H7 (cell line): ENCODE measurements around the gene MTCH2. TPM values are rescaled to one million over a fixed set of nuclear protein-coding genes. Genes with fewer than 3 reads are reported as not detected.
A peak's percentile ranks its signal among the peaks of the same experiment; 100 is the strongest.
"Not testable (repeated sequence)": the region's sequence is repeated elsewhere in the genome, so short reads cannot be mapped to it uniquely, and the experiment has no call there.

Source experiments
- DNase-seq: peaks from one replicate; pipeline ENCODE4 v3.0.0; 2012
- H3K27me3 ChIP-seq: 2 replicates; pipeline ENCODE4 v1.6.0; 2011; ENCODE audit warnings: mild to moderate bottlenecking, low read length; ENCODE audit not compliant: control insufficient read depth, insufficient read depth
- H3K36me3 ChIP-seq: replicated peaks from 2 replicates; pipeline ENCODE4 v1.5.1; 2011; ENCODE audit warnings: low read length; ENCODE audit not compliant: control insufficient read depth, insufficient read depth
- H3K4me3 ChIP-seq: 2 replicates; pipeline ENCODE4 v1.5.1; 2011; ENCODE audit warnings: low read depth, mild to moderate bottlenecking, control low read depth, low read length, moderate library complexity; ENCODE audit not compliant: insufficient read depth
- total RNA-seq: library from RNA; depleted of rRNA; stranded (reverse); fragments of >200 nt; shearing (Covaris generic); gene quantifications from 2 replicates; pipeline ENCODE4 v1.2.3, GENCODE V29; 2014

Gene MTCH2
- total RNA-seq, 1 experiment from 2014 or later = 148 TPM

DNA sequence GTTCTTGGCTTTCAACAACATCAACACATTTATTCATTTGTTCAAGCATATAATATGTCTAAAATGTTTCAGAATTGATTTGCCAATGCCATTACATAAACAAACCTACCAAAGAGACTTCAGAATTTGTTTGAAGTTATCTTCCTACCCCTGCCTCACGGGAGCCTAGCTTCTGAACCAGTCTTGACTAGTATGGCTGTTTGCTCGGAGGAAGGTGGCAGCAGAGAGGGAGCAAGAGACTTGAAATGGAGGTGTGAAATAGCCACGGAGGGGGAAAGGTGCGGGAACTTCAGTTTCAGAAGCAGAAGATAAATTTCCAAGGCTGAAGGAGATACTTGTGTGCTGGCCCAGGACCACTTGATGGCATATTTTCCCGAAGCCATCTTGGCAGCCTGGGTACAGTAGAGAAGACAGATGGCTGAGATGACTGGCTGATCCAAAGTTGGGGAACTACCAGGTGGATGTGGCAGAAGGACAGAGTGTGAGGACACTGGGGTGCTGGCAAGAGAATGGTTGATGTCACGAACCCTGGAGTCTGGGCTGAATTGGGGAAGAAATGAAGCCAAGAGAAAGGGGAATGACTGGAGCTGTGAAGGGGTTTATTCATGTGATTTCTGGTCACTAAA lies 14.0 kb upstream of the MTCH2 start:
- Histone ChIP-seq H3K27me3 (no peaks in the 10 kb centered on the region), H3K36me3 (no peaks in the 10 kb centered on the region), H3K4me3 (no peak overlapping the region)
- no peak for DNase-seq

DNA sequence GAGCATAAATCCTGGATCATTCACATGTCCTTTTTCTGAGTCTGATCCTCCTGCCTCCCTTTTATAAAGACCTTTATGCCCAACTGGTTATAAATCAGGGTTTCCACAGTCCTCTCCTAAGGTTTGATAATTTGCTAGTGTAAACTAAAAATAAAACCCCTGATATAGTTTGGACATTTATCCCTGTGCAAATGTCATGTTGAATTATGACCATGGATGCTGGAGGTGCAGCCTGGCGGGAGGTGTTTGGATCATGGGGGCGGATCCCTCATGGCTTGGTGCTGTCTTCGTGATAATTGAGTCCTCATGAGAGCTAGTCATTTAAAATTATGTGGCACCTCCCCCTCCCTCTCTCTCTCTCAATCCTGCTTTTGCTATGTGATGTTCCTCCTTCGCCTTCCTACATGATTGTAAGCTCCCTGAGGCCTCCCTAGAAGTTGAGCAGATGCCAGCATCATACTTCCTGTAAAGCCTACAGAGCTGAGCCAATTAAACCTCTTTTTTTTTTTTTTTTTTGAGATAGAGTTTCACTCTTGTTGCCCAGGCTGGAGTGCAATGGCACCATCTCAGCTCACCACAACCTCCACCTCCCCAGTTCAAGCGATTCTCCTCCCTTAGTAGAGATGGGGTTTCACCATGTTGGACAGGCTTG lies 9.6 kb upstream of the MTCH2 start:
- no peaks in the 10 kb centered on the region for H3K36me3 ChIP-seq
- H3K4me3 ChIP-seq = no peak overlapping the region

DNA sequence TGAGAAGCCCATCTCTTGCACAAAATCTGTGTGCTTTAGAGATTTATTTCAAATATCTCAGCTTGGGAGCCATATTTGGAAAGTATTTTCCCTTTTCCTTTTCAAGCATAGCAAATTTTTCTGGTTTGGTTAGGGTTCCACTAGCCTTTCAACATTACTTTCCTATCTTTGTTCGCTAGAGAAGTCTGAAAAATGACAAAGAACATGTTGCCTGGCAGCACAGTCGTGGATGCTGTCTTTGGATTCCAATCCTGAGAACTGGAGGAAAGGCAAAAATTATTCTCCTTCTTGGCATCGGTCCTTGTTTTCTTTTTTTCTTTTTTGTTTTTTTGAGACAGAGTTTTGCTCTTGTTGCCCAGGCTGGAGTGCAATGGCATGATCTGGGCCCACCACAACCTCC lies 6.9 kb upstream of the MTCH2 start:
- Histone ChIP-seq H3K4me3 (no peak overlapping the region), H3K27me3 (no peaks in the 10 kb centered on the region), H3K36me3 (no peaks in the 10 kb centered on the region)
- no peak for DNase-seq

More for the DNA sequence above, 9.6 kb upstream of the MTCH2 start:
- H3K27me3 ChIP-seq = no peaks in the 10 kb centered on the region
- no peak for DNase-seq

DNA sequence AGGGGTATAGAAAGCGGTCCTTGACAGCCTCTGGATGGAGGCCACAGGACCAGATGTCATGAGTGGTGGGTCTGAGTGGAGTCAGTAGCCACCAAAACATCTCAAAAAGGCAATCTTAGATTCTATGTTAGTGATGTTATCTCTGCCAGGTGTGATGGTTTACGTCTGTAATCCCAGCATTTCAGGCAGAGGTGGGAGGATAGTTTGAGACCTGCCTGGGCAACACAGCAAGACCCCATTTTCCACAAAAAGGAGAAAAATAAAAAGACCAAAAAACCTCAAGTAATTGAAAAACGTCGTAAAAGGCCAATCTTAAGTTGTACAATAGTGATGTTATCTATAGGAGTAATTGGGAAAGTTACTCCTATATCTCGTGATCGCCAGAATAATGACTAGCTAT lies 3.7 kb upstream of the MTCH2 start:
- H3K27me3 ChIP-seq = no peaks in the 10 kb centered on the region
- no peak for DNase-seq

DNA sequence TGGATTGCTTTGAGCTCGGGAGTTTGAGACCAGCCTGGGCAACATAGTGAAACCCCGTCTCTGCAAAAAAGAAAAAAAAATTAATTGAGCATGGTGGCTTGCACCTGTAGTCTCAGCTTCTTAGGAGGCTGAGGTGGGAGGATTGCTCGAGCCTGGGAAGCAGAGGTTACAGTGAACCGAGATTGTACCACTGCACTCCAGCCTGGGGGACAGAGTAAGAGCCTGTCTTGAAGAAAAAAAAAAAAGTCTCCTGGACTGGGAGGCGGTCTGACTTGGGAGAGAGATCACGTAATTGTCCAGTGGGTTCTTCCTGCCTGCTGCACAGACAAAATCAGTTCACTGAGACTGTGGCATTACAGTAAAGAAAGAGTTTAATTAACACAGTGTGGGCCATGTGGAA lies 3.1 kb upstream of the MTCH2 start:
- Histone ChIP-seq H3K36me3 (no peaks in the 10 kb centered on the region), H3K27me3 (no peaks in the 10 kb centered on the region), H3K4me3 (no peak overlapping the region)
- no peak for DNase-seq

More for the DNA sequence above, 3.7 kb upstream of the MTCH2 start:
- Histone ChIP-seq H3K36me3 (no peaks in the 10 kb centered on the region), H3K4me3 (no peak overlapping the region)

DNA sequence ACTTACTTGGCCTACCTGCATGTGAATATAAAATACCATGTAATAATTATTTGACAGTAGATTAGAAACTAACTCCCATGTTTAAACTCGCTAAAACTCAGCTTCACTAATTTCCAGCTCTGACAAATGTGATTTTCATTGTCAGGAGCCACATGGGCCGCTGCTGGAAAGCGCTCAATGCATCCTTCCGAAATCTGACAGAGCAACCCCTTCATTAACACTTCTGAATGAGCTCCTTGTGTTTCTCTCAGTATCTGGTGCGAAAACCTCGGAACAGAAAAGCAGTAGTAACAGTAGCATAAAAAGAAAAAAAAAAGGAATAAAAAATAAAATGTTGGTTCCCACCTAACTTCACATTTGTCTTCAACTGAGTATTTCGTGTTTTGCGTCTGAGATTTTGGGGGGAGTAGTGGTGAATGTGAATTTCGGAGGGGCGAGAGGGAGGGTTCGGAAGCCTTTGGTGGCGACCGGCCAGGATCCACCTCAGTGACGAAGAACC lies 710 bp downstream of the MTCH2 start:
- H3K36me3 ChIP-seq = peaks cover 3% of the 10 kb centered on the region
- DNase-seq = peak; percentile 40
- H3K4me3 ChIP-seq = peak overlapping the region; percentile 89
- no peaks in the 10 kb centered on the region for H3K27me3 ChIP-seq

DNA sequence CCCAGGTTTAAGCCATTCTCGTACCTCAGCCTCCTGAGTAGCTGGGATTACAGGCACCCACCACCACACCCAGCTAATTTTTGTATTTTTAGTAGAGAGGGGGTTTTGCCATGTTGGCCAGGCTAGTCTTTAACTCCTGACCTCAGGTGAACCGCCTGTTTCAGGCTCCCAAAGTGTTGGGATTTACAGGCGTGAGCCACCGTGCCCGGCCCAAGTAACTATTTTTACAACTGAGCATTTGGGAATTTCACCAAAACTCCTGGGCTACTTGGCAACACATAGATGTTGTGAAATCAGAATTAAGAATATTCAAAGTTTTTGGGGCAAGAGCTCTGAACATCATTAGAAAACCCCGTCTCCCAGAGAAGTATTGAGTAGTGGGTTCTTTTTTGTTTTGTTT lies 1.9 kb downstream of the MTCH2 start:
- not testable (repeated sequence) for DNase-seq, H3K4me3 ChIP-seq, H3K36me3 ChIP-seq, H3K27me3 ChIP-seq

DNA sequence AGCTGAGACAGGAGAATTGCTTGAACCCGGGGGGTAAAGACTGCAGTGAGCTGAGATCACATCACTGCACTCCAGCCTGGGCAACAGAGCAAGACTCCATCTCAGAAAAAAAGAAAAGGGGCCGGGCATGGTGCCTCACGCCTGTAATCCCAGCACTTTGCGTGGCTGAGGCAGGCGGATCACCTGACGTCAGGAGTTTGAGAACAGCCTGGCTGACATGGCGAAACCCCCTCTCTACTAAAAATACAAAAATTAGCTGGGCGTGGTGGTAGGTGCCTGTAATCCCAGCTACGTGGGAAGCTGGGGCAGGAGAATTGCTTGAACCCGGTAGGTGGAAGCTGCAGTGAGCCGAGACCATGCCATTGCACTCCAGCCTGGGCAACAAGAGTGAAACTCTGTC lies 6.0 kb downstream of the MTCH2 start:
- not testable (repeated sequence) for H3K27me3 ChIP-seq, H3K4me3 ChIP-seq, DNase-seq
- H3K36me3 ChIP-seq = peaks cover 22% of the 10 kb centered on the region

DNA sequence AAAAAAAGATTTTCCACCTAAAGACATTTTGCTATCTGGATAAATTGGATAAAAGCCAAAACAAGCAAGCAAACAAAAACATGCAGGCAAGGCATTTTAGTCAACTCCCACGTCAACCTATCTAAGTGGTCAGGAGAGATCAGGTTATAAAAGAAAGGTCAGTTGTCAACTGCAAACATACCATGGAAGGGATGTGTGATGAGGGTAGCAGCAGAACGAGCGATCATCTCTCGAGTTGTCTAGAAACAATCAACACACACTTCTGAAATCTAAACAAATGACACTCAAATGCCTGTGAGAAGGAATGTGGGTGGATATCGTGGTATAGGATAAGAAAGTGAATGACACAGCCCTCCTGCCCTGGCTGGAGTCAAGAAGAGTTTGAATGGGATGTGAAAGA lies 10.9 kb downstream of the MTCH2 start:
- Histone ChIP-seq H3K36me3 (peaks cover 26% of the 10 kb centered on the region), H3K27me3 (no peaks in the 10 kb centered on the region), H3K4me3 (no peak overlapping the region)
- no peak for DNase-seq

DNA sequence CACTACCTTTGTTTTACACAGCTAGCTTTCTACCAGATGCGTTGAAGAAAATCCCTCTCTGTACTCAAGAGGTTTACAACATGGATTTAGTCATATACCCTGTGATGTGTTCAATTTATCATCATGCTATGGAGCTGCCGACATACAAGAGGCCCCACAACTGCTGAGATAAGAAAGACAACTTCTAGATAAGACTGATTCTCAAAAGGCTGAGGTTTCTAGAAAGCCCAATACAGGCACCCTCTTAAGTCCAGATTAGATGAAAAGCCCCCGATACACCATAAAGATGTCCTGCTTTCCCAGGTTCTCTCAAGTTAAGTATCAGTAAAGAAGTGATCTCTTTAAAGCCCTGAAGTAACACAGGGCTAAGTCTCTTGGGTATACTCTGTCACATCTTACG lies 14.3 kb downstream of the MTCH2 start:
- no peak overlapping the region for H3K4me3 ChIP-seq
- DNase-seq = no peak
- H3K36me3 ChIP-seq = peaks cover 20% of the 10 kb centered on the region
- no peaks in the 10 kb centered on the region for H3K27me3 ChIP-seq

DNA sequence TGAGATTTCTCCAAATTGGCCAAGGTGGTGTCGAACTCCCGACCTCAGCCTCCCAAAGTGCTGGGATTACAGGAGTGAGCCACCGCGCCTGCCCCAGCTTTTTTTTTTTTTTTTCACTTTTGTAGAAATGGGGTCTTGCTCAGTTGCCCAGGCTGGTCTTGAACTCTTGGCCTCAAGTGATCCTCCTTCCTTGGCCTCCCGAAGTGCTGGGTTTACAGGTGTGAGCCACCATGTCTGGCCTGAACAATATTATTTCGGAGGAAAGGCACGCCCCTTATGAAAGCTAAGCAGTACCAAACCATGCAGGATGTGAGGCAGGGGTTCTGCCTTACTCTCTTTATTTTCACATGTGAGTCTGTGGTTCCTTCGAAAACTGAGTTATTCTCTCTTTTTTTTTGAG lies 16.1 kb downstream of the MTCH2 start:
- Histone ChIP-seq H3K36me3 (peaks cover 17% of the 10 kb centered on the region), H3K27me3 (no peaks in the 10 kb centered on the region), H3K4me3 (no peak overlapping the region)
- no peak for DNase-seq

DNA sequence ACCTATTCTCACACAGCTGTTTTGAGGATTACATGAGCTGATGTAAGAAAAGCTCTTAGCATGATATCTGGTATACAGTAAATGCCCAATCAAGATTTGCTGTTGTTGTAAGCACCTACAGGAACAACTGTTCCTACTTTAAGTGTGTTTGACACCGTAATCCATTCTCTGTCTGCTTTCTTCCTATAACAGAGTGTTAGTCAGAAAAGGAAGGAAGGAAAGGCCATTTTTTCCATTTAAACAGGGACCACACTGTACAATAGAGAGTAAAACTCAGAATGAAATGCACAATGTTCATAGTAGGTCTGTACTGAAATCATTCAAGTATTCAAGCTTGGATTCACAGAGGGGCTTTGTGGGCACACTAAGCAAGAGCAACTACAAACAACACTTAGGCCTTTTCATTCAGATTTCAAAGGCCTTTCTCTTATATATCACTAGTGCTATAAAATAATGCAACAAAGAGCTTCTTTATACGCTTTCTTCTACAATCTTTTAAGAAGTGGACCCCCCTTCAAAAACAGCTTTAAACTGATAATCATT lies 21.5 kb downstream of the MTCH2 start:
- H3K27me3 ChIP-seq = no peaks in the 10 kb centered on the region
- H3K4me3 ChIP-seq = no peak overlapping the region
- no peak for DNase-seq
- H3K36me3 ChIP-seq = peaks cover 16% of the 10 kb centered on the region

DNA sequence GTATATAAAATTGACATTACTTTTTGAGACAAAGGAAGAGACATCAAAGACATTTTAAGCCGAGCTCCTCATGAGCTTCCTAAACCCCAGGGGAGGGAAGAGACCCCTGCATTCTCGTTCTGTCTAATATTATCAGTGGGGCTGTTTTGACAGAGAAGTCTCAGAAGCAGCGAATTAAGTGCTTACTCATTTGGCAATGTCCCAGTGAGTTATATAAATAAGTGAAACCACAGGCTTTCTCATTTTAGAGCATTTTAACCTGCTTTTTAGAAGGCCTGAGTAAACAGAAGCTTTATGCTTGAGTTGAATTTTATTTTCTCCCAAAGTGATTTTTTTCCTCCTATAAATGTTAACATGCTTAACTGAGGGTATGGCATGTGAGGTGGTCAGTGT lies 24.9 kb downstream of the MTCH2 start:
- no peak for DNase-seq
- no peaks in the 10 kb centered on the region for H3K27me3 ChIP-seq
- peaks cover 8% of the 10 kb centered on the region; the same call in 1 of the 2 replicates for H3K36me3 ChIP-seq
- H3K4me3 ChIP-seq = no peak overlapping the region

DNA sequence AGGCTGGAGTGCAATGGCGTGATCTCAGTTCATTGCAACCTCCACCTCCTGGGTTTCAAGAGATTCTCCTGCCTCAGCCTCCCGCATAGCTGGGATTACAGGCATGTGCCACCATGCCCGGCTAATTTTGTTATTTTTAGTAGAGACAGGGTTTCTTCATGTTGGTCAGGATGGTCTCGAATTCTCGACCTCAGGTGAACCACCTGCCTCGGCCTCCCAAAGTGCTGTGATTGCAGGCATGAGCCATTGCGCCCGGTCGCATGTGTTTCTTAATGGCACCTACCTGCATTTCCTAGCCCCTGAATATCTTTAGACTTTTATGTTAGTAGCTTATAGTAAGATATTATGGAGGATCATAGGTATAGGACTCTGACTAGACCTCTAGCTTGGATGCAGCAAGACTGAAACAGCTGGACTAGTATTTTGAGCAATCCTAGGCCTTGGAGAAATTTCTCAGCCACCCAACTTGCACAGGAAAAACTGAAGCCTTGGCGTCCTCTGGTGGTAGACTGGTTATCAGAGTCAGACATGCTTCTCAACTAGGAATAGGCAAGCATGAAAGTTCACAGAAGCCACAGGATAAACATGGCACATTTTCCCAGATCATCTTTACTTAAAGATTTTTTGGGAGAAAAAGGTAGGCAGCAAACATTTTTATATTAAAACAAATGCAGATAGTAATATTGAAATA lies 25.5 kb downstream of the MTCH2 start:
- no peaks in the 10 kb centered on the region for H3K27me3 ChIP-seq
- DNase-seq = peak; percentile 65
- no peak overlapping the region for H3K4me3 ChIP-seq
- H3K36me3 ChIP-seq = peaks cover 6% of the 10 kb centered on the region; the same call in 1 of the 2 replicates

DNA sequence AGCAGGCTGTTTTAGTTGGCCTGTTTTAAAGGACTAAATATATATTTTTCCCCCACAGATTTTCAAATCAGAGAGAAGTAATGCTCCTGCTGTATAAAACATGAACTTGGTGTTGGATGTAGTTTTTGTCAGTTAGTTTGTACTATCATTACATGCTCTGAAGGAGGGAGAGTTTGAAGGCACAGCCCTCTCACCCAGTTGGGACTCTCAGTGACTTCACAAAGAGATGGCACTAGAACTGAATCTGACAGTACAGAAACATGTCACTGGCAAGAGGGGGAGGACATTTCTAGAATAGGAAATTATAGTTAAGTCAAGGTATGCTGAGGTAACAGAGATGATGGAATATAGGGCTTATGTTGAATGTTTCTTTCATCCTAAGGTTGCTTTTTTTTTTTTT lies 27.1 kb downstream of the MTCH2 start:
- no peak for DNase-seq

More for the DNA sequence above, 27.1 kb downstream of the MTCH2 start:
- Histone ChIP-seq H3K27me3 (no peaks in the 10 kb centered on the region), H3K4me3 (no peak overlapping the region), H3K36me3 (peaks cover 5% of the 10 kb centered on the region; the same call in 1 of the 2 replicates)
